GM12872 (cell line): ENCODE results near the gene IL18BP.

ENCODE experiments used
- CTCF ChIP-seq: IDR thresholded peaks from 3 replicates; pipeline ENCODE4 v1.5.1; 2011; ENCODE audit warnings: low read depth, mild to moderate bottlenecking, low read length, moderate library complexity; ENCODE audit not compliant: insufficient read depth

IL18BP gene

DNA sequence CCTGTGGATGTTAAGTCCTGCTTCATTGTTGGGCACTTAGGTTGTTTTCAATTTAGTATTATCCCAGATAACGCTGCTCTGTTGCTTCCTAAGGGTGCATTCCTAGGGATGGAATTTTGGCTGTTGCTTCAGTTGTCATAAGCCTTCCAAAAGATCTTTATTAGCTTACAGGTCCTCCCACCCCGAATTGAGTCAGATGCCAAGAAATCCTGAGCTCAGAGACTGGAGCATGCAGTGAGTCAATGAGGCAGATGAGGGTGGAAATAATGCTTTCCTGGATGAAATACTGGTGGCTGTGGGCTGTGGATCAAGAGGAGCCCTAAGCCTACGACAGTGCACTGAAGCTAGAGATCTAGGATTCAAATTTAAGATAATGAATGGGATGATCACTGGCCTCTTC, 10.7 kb upstream of the IL18BP start:
- no peak for TF ChIP-seq CTCF

DNA sequence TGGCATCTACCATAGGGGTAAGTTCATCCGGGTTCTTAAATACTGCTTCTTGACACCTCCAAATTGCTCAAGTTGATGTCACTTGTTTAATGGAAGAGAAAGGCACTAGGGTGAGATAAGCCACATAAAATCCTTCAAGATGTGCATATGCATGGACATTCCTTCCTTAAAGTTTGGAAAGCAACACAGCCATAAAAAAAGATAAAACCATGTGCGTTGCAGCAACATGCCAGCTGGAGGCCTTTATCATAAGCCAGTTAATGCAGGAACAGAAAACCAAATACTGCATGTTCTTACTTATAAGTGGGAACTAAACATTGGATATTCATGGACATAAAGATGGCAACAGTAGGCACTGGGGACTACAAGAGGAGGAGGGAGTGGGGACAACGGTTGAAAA, 8.0 kb upstream of the IL18BP start:
- TF ChIP-seq CTCF, result no peak

DNA sequence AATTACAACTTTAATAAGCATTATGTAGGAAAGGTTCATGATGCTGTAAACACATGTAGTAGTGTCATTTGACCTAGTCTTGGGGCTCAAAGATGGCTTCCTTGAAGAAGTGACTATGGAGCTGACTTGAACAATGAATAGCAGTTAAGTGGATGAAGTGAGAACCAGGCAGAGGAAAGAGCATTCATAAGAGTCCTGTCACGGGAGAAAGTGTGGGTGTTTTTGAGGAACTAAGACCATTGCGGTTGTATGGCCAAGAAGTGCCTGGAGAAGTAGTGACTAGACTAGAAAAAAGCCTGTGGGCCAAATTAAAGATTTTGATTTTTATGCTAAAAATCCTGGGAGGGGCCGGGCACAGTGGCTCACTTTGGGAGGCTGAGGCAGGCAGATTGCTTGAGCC, 7.2 kb upstream of the IL18BP start:
- TF ChIP-seq CTCF, result no peak

DNA sequence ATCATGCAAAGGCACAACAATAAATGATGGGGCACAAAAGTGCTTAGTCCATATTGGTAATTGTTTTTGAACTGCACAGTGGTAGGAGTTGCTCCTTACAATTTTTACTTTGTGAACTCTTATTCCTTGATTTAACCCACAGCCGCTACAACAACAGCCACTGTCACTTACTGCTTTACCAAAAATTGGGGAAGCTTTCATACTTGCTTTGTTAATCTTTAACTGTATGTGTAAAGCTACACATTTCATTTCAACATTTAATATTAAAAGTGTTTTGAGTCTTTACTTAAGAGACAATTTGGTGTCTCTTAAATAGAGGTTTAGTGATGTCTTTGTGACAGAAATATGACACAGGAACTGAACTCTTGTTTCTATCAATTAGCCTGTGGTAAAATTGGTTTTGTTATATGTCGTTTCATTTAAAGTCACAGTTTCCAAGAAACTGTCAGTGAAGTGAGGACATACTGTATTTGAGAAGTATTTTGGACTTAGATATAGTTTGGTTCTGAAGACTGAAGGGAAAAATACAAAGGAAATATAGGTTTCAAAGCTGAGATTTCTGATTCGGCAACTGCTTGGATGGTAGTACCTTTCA, 6.5 kb upstream of the IL18BP start:
- no peak for TF ChIP-seq CTCF

- no peak for TF ChIP-seq CTCF
Measured at GRCh38 chr11:71994786-71995185, 3.9 kb upstream of the IL18BP start.

DNA sequence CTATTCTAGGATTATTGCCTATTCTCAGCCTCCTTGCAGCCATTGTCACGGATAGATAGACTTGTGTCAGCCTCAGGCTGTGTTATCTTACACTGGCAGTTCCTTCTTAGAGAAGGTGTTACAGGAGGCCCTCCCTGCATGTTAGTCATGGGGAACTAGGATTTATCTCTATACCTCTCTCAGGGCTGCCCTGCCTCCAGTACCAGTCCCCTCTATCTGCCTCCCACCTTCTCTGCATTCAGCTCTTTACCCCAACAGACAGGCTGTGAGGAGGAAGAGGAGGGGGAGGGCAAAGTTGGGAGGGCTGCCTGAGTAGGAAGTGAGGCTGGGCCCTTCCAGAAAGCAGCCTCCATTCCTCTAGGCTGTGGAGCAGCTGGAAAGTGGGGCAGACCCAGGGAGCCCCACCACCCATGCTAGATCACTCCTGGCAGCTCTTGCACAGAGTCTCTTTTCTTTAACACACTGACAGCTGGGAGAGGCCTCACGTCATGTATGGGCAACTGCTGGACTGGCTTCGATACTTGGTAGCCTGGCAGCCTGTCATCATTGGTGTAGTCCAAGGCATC, 2.9 kb upstream of the IL18BP start:
- no peak for TF ChIP-seq CTCF

DNA sequence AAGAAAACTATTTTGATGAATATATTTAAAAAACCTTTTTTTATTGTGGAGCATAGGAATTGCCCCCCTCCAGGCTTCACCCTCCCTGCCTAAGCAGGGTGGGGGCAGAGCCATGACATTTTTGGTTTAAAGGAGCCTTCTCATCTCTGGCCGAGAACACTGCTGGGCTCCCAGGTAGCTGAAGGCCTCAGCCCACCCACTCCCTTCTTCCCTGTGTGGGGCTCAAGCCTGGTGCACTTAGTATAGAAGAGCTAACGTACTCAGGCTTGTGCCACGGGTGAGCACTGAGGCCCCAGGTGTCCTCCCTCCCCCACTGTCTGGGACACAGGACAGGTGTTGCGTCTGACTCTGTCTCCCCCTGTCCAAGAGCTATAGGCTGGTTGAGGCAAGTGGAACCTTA, 2.2 kb upstream of the IL18BP start:
- no peak for TF ChIP-seq CTCF
